K562 (cell line): ENCODE results near the gene ASCC1. TPM values are rescaled to one million over a fixed set of nuclear protein-coding genes. Genes with fewer than 3 reads are reported as not detected.

Source experiments
- ATAC-seq: fragments of 200-7000 bp; cut with Tn5 transposase; 3 replicates; pipeline ENCODE4 v1.9.1; 2020; ENCODE audit warnings: moderate library complexity
- BruUV-seq: library from RNA; stranded (reverse); fragments of 400-500 nt; replicated peaks from 2 replicates; lab custom pipeline; 2021; lab: Mats Ljungman, UMichigan
- CTCF ChIA-PET: fragments of 300-600 bp; formaldehyde crosslinking; extraction: SDS; loops from one replicate; lab custom pipeline; 2021; ENCODE audit warnings: low intra/inter-chr PET ratio; lab: Yijun Ruan, JAX
- POLR2A ChIA-PET: fragments of 300-600, 350-650 bp; sonication (Branson Sonifier 250); formaldehyde crosslinking; extraction: SDS; loops from one replicate; lab custom pipeline; 2021; ENCODE audit warnings: antibody characterized with exemption, inconsistent platforms; lab: Yijun Ruan, JAX
- DNase-seq, 4 experiments: peaks; one replicate each; pipeline versions ENCODE4 v3.0.0 to v3.0.0-alpha.2; 2011 to 2018; ENCODE audit warnings: low spot score in 3 of 4, mixed read lengths in 3 of 4; ENCODE audit errors: extremely low read depth in 1 of 4
- FAIRE-seq: peaks from 2 replicates; lab custom pipeline; 2011; peaks lifted over from hg19 to GRCh38; lab: Jason Lieb, UNC
- H2AFZ ChIP-seq: 2 replicates; pipeline ENCODE4 v1.6.0; 2011; ENCODE audit warnings: low read depth, low read length, control low read depth, inconsistent platforms
- H3K27ac ChIP-seq: fragments of 200-600 bp; 3 replicates; pipeline ENCODE4 v1.8.0; 2011; ENCODE audit warnings: low read depth, mild to moderate bottlenecking, control low read depth, inconsistent platforms, low read length, moderate library complexity, mixed read lengths; ENCODE audit errors: extremely low read depth
- H3K27me3 ChIP-seq, 2 experiments: fragments of 300-600 bp in 1 of 2; 2 replicates in 1 of 2; 3 replicates in 1 of 2; pipeline versions ENCODE4 v1.6.0 to v1.8.0; 2011; ENCODE audit warnings: inconsistent platforms in 2 of 2, low read length in 2 of 2, mild to moderate bottlenecking in 1 of 2, mixed read lengths in 1 of 2, moderate library complexity in 1 of 2; ENCODE audit not compliant: control insufficient read depth in 2 of 2, insufficient read depth in 2 of 2
- H3K36me3 ChIP-seq: fragments of 300-600 bp; 3 replicates; pipeline ENCODE4 v1.8.0; 2011; ENCODE audit warnings: mild to moderate bottlenecking, low read length, inconsistent platforms; ENCODE audit not compliant: control insufficient read depth, insufficient read depth
- H3K4me1 ChIP-seq, 2 experiments: fragments of 200-600 bp in 1 of 2; replicated peaks in 1 of 2; 2 replicates in 1 of 2; 3 replicates in 1 of 2; pipeline versions ENCODE4 v1.5.1 to v1.8.0; 2011; ENCODE audit warnings: inconsistent platforms in 2 of 2, low read length in 2 of 2, mild to moderate bottlenecking in 1 of 2, mixed read lengths in 1 of 2, moderate library complexity in 1 of 2; ENCODE audit not compliant: control insufficient read depth in 2 of 2, insufficient read depth in 2 of 2
- H3K4me2 ChIP-seq: 2 replicates; pipeline ENCODE4 v1.6.1; 2011; ENCODE audit warnings: low read length, control low read depth, inconsistent platforms, mixed read lengths; ENCODE audit not compliant: insufficient read depth
- H3K4me3 ChIP-seq: fragments of 200-600 bp; sonication (generic), shearing (Covaris generic); 2 replicates; pipeline ENCODE4 v1.5.1; 2016; ENCODE audit warnings: control low read depth, inconsistent platforms
- H3K79me2 ChIP-seq: fragments of 200-600 bp; 3 replicates; pipeline ENCODE4 v1.8.0; 2011; ENCODE audit warnings: low read length, inconsistent platforms; ENCODE audit not compliant: control insufficient read depth, insufficient read depth
- H3K9ac ChIP-seq, 2 experiments: 2 replicates each; pipeline versions ENCODE4 v1.6.0 to v1.6.1; 2011; ENCODE audit warnings: low read depth in 2 of 2, low read length in 2 of 2, control low read depth in 1 of 2, inconsistent platforms in 1 of 2, mild to moderate bottlenecking in 1 of 2, mixed read lengths in 1 of 2; ENCODE audit not compliant: insufficient read depth in 1 of 2
- H3K9me1 ChIP-seq: one replicate; pipeline ENCODE4 v1.6.0; 2011; ENCODE audit warnings: inconsistent platforms, mild to moderate bottlenecking, low read length, moderate library complexity; ENCODE audit not compliant: control insufficient read depth, insufficient read depth
- H3K9me3 ChIP-seq: replicated peaks from 2 replicates; pipeline ENCODE4 v1.5.1; 2011; ENCODE audit warnings: low read depth, low read length, inconsistent platforms; ENCODE audit not compliant: control insufficient read depth, insufficient read depth
- H4K20me1 ChIP-seq: replicated peaks from 2 replicates; pipeline ENCODE4 v1.6.1; 2011; ENCODE audit warnings: low read length, inconsistent platforms, mixed read lengths; ENCODE audit not compliant: control insufficient read depth, insufficient read depth
- GTF2F1 ChIP-seq: IDR thresholded peaks from 2 replicates; pipeline ENCODE4 v1.6.1; 2011; ENCODE audit warnings: low read depth, low read length, improper control_type of control experiment
- IFI16 ChIP-seq: fragments of 250-450 bp; sonication (Bioruptor Pico); IDR thresholded peaks from 2 replicates; pipeline ENCODE4 v2.1.2; 2022; ENCODE audit warnings: mild to moderate bottlenecking, inconsistent platforms
- KLF16 ChIP-seq: IDR thresholded peaks from 2 replicates; pipeline ENCODE4 v1.6.1; 2016; ENCODE audit warnings: antibody characterized with exemption
- NRF1 ChIP-seq, 2 experiments: fragments of 450-650 bp; IDR thresholded peaks in 1 of 2; conservative IDR thresholded peaks in 1 of 2; 2 replicates each; pipeline ENCODE4 v1.6.1; 2014; ENCODE audit warnings: mild to moderate bottlenecking in 2 of 2
- PHB ChIP-seq: fragments of 250-450 bp; sonication (Bioruptor Pico); IDR thresholded peaks from 2 replicates; pipeline ENCODE4 v1.5.0; 2021
- ZNF561 ChIP-seq: fragments of 450-650 bp; formaldehyde crosslinking; conservative IDR thresholded peaks from 2 replicates; pipeline ENCODE4 v1.4.0; 2020; ENCODE audit warnings: mild to moderate bottlenecking, moderate library complexity
- ZNF644 ChIP-seq: fragments of 200-800 bp; sonication (Bioruptor generic); IDR thresholded peaks from 2 replicates; pipeline ENCODE4 v1.6.1; 2016; ENCODE audit warnings: low read depth, missing genetic modification characterization, missing compliant biosample characterization
- WGBS: fragments of 100-300 bp; shearing (Covaris generic); methylation state at CpG from one replicate; pipeline ENCODE4 v1.1.6; 2016; ENCODE audit warnings: low coverage, mixed read lengths; ENCODE audit not compliant: insufficient coverage; ENCODE audit errors: missing lambda C conversion rate; 5-methylcytosine and 5-hydroxymethylcytosine counted together
- in situ Hi-C: fragments of 300-500 bp; cut with MboI; formaldehyde crosslinking; loops from 4 replicates; pipeline ENCODE4 v1.15.0; 2018; ENCODE audit warnings: inconsistent platforms, mixed read lengths
- intact Hi-C: fragments of 100-400 bp; cut with micrococcal nuclease; formaldehyde crosslinking; loops from 2 replicates; pipeline ENCODE4 v1.14.2; 2022
- polyA plus RNA-seq, 8 experiments: library from polyadenylated mRNA; depleted of rRNA in 4 of 8; stranded (reverse) in 5 of 8; unstranded in 3 of 8; fragments of >200 nt; fragmentation: Nextera tagmentation in 2 of 8; fragmentation: Illumina TruSeq in 1 of 8; extraction: Ambion mirVana in 2 of 8; extraction: Trizol in 1 of 8; gene quantifications; 2 replicates each; pipeline versions ENCODE4 v1.2.1 to v1.2.3, GENCODE V29; 2011 to 2014; ENCODE audit warnings: inconsistent platforms in 1 of 8, missing spikeins in 1 of 8
- total RNA-seq, 7 experiments: library from RNA; depleted of rRNA in 6 of 7; stranded (reverse); fragments of >200 nt in 6 of 7; fragmentation: Illumina TruSeq in 2 of 7; extraction: Trizol in 2 of 7; gene quantifications; 2 replicates each; pipeline versions ENCODE4 v1.2.1 to v1.2.3, GENCODE V29; 2011 to 2021; ENCODE audit warnings: low replicate concordance in 1 of 7
- TF ChIP-seq, protein P1 (sequence below): sonication (generic); formaldehyde crosslinking; IDR thresholded peaks from 2 replicates; pipeline ENCODE4 v1.8.0; 2023; ENCODE audit warnings: mild to moderate bottlenecking, missing genetic modification reagents
- TF ChIP-seq, protein P2 (sequence below): IDR thresholded peaks from 2 replicates; pipeline ENCODE4 v1.6.1; 2016; ENCODE audit warnings: missing genetic modification characterization, missing compliant biosample characterization
- TF ChIP-seq, protein P3 (sequence below): fragments of 200-800 bp; sonication (Bioruptor generic); IDR thresholded peaks from 2 replicates; pipeline ENCODE4 v1.6.1; 2017; ENCODE audit warnings: missing genetic modification characterization, missing compliant biosample characterization
- TF ChIP-seq, protein P4 (sequence below): fragments of 250-450 bp; sonication (Bioruptor Pico); IDR thresholded peaks from 2 replicates; pipeline ENCODE4 v1.5.0; 2021; ENCODE audit warnings: mild to moderate bottlenecking, borderline replicate concordance
- TF ChIP-seq, protein P5 (sequence below): fragments of 450-650 bp; IDR thresholded peaks from 2 replicates; pipeline ENCODE4 v1.6.1; 2016; ENCODE audit warnings: missing biosample characterization, missing genetic modification characterization
- TF ChIP-seq, protein P6 (sequence below): IDR thresholded peaks from 2 replicates; pipeline ENCODE4 v1.6.1; 2011; ENCODE audit not compliant: insufficient read length; ENCODE audit errors: extremely low read depth

The ASCC1 gene
- total and polyA plus RNA-seq, 9 of the 15 experiments (the other 6 are each of a cell fraction or from before 2014, with no cell fraction given) = 31.7 to 73.3 (median 52.8) TPM

DNA sequence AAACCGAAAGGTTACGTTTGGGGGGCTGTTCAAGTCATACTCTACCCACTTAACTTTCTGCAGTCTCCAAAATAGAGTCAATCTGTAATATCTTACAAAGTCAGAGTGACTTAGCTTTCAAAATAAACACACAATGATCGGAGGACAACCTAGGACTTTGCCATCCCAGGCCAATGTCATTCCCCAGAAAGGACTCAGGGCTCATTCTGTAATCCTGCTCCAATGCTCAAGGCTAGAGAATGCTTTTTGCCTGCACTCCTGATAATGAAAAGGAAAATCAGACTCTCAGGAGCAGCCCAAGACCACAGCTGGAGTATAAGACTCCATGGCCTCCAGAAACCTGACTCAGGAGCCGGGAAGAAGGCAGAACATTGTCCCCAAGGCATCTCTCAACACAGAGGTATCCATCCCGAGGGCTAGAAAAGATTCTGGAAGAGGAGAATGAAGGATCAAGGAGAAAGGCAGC is 28.5 kb upstream of the ASCC1 start:
- CTCF ChIA-PET = interaction anchor here (1.2 kb wide), 1 partner anchor 84 kb away, joined by 3 read pairs; no protein-coding TSS in a partner anchor
- peak overlapping the region; percentile 73 for H3K27ac ChIP-seq
- no peak for TF ChIP-seq PHB
- no peak for TF ChIP-seq NRF1 (conservative IDR thresholded peaks at IDR 0.05 in 1 of 2, IDR thresholded peaks at IDR 0.05 in 1 of 2)
- TF ChIP-seq, protein P1, sequence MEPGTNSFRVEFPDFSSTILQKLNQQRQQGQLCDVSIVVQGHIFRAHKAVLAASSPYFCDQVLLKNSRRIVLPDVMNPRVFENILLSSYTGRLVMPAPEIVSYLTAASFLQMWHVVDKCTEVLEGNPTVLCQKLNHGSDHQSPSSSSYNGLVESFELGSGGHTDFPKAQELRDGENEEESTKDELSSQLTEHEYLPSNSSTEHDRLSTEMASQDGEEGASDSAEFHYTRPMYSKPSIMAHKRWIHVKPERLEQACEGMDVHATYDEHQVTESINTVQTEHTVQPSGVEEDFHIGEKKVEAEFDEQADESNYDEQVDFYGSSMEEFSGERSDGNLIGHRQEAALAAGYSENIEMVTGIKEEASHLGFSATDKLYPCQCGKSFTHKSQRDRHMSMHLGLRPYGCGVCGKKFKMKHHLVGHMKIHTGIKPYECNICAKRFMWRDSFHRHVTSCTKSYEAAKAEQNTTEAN (CRISPR knock-in tag) = no peak
- no peak for TF ChIP-seq IFI16 (CRISPR knock-in tag)
- TF ChIP-seq, protein P2, sequence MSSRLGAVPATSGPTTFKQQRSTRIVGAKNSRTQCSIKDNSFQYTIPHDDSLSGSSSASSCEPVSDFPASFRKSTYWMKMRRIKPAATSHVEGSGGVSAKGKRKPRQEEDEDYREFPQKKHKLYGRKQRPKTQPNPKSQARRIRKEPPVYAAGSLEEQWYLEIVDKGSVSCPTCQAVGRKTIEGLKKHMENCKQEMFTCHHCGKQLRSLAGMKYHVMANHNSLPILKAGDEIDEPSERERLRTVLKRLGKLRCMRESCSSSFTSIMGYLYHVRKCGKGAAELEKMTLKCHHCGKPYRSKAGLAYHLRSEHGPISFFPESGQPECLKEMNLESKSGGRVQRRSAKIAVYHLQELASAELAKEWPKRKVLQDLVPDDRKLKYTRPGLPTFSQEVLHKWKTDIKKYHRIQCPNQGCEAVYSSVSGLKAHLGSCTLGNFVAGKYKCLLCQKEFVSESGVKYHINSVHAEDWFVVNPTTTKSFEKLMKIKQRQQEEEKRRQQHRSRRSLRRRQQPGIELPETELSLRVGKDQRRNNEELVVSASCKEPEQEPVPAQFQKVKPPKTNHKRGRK = no peak
- TF ChIP-seq GTF2F1 = no peak
- no peak for TF ChIP-seq KLF16
- TF ChIP-seq, protein P3, sequence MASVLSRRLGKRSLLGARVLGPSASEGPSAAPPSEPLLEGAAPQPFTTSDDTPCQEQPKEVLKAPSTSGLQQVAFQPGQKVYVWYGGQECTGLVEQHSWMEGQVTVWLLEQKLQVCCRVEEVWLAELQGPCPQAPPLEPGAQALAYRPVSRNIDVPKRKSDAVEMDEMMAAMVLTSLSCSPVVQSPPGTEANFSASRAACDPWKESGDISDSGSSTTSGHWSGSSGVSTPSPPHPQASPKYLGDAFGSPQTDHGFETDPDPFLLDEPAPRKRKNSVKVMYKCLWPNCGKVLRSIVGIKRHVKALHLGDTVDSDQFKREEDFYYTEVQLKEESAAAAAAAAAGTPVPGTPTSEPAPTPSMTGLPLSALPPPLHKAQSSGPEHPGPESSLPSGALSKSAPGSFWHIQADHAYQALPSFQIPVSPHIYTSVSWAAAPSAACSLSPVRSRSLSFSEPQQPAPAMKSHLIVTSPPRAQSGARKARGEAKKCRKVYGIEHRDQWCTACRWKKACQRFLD (CRISPR knock-in tag) = peak; percentile 33; the same call in 1 of the 2 replicates
- TF ChIP-seq, protein P4, sequence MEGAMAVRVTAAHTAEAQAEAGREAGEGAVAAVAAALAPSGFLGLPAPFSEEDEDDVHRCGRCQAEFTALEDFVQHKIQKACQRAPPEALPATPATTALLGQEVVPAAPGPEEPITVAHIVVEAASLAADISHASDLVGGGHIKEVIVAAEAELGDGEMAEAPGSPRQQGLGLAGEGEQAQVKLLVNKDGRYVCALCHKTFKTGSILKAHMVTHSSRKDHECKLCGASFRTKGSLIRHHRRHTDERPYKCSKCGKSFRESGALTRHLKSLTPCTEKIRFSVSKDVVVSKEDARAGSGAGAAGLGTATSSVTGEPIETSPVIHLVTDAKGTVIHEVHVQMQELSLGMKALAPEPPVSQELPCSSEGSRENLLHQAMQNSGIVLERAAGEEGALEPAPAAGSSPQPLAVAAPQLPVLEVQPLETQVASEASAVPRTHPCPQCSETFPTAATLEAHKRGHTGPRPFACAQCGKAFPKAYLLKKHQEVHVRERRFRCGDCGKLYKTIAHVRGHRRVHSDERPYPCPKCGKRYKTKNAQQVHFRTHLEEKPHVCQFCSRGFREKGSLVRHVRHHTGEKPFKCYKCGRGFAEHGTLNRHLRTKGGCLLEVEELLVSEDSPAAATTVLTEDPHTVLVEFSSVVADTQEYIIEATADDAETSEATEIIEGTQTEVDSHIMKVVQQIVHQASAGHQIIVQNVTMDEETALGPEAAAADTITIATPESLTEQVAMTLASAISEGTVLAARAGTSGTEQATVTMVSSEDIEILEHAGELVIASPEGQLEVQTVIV = no peak
- TF ChIP-seq, protein P5, sequence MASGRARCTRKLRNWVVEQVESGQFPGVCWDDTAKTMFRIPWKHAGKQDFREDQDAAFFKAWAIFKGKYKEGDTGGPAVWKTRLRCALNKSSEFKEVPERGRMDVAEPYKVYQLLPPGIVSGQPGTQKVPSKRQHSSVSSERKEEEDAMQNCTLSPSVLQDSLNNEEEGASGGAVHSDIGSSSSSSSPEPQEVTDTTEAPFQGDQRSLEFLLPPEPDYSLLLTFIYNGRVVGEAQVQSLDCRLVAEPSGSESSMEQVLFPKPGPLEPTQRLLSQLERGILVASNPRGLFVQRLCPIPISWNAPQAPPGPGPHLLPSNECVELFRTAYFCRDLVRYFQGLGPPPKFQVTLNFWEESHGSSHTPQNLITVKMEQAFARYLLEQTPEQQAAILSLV (tag) = no peak
- no peak for TF ChIP-seq ZNF561
- TF ChIP-seq, protein P6, sequence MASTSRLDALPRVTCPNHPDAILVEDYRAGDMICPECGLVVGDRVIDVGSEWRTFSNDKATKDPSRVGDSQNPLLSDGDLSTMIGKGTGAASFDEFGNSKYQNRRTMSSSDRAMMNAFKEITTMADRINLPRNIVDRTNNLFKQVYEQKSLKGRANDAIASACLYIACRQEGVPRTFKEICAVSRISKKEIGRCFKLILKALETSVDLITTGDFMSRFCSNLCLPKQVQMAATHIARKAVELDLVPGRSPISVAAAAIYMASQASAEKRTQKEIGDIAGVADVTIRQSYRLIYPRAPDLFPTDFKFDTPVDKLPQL = no peak
- TF ChIP-seq ZNF644 (tag) = peak; percentile 36; the same call in 1 of the 2 replicates

More for the DNA sequence above, 28.5 kb upstream of the ASCC1 start:
- Histone ChIP-seq H3K79me2 (no peaks in the 10 kb centered on the region), H3K9me1 (no peaks in the 10 kb centered on the region), H3K4me3 (peak overlapping the region; percentile 6; the same call in 1 of the 2 replicates), H3K36me3 (no peaks in the 10 kb centered on the region), H2AFZ (peak overlapping the region; percentile 44), H3K9me3 (no peaks in the 10 kb centered on the region), H4K20me1 (no peaks in the 10 kb centered on the region), H3K27me3 (no peaks in the 10 kb centered on the region), H3K4me2 (peak overlapping the region; percentile 67), H3K9ac (peak overlapping the region; percentile 37 to 52; a peak in 3 of 4 replicates), H3K4me1 (peaks cover 30 to 45% of the 10 kb centered on the region in 2 experiments)
- intact Hi-C loops = loop anchor here (1.0 to 2.0 kb wide), 3 partner anchors 16 to 76 kb away; no protein-coding TSS in a partner anchor
- no TSS peak for BruUV-seq
- WGBS = 3% methylated on average over 5 of the region's 5 CpGs
- POLR2A ChIA-PET = interaction anchor here (0.7 to 7.5 kb wide), 8 partner anchors 7 to 672 kb away, joined by 3 to 42 read pairs (median 12); partner anchors contain the start of genes ANAPC16, ASCC1 and DDIT4
- FAIRE-seq (no peak), ATAC-seq (peak; percentile 30), DNase-seq (no peak)
- in situ Hi-C loops = no loop called here
